SK-N-SH (cell line): ENCODE results near the gene AP2S1. TPM values are rescaled to one million over a fixed set of nuclear protein-coding genes. Genes with fewer than 3 reads are reported as not detected.
A peak's percentile ranks its signal among the peaks of the same experiment; 100 is the strongest.

Experiments
- CTCF ChIA-PET: fragments of 300-600, 350-600 bp; formaldehyde crosslinking; extraction: SDS; loops from one replicate; lab custom pipeline; 2021; lab: Yijun Ruan, JAX
- POLR2A ChIA-PET: fragments of 350-600 bp; sonication (Branson Sonifier 250); formaldehyde crosslinking; extraction: SDS; loops from one replicate; lab custom pipeline; 2020; ENCODE audit warnings: antibody characterized with exemption, inconsistent platforms; lab: Yijun Ruan, JAX
- DNase-seq: peaks from one replicate; pipeline ENCODE4 v3.0.0; 2012
- H2AFZ ChIP-seq: fragments of 200-600 bp; sonication (generic); 2 replicates; pipeline ENCODE4 v1.8.1; 2016; ENCODE audit warnings: antibody characterized with exemption, mild to moderate bottlenecking, low read depth
- H3F3A ChIP-seq: fragments of 200-600 bp; sonication (generic); replicated peaks from 2 replicates; pipeline ENCODE3; 2016; ENCODE audit warnings: antibody characterized with exemption, mild to moderate bottlenecking; ENCODE audit not compliant: insufficient read depth
- H3K27ac ChIP-seq, 2 experiments: fragments of 200-500 bp in 1 of 2; fragments of 200-600 bp in 1 of 2; sonication (Bioruptor generic) in 1 of 2; sonication (generic), shearing (Covaris generic) in 1 of 2; 2 replicates each; pipeline versions ENCODE4 v1.5.1 to v1.6.1; 2014 to 2016; ENCODE audit warnings: low read depth in 2 of 2, inconsistent platforms in 1 of 2, low read length in 1 of 2, mild to moderate bottlenecking in 1 of 2, mixed read lengths in 1 of 2
- H3K27me3 ChIP-seq: fragments of 200-600 bp; sonication (generic), shearing (Covaris generic); 2 replicates; pipeline ENCODE4 v1.6.1; 2016; ENCODE audit warnings: mixed run types; ENCODE audit not compliant: insufficient read depth
- H3K36me3 ChIP-seq, 2 experiments: fragments of 200-500 bp in 1 of 2; fragments of 200-600 bp in 1 of 2; sonication (Bioruptor generic) in 1 of 2; sonication (generic) in 1 of 2; replicated peaks in 1 of 2; 2 replicates each; pipeline versions ENCODE3 to v1.5.1; 2014 to 2016; ENCODE audit warnings: low read length in 1 of 2, mild to moderate bottlenecking in 1 of 2; ENCODE audit not compliant: insufficient read depth in 2 of 2, control insufficient read depth in 1 of 2
- H3K4me1 ChIP-seq, 2 experiments: fragments of 200-500 bp in 1 of 2; fragments of 200-600 bp in 1 of 2; sonication (Bioruptor generic) in 1 of 2; sonication (generic), shearing (Covaris generic) in 1 of 2; 2 replicates each; pipeline versions ENCODE4 v1.5.1 to v1.6.1; 2014 to 2016; ENCODE audit warnings: low read depth in 1 of 2, low read length in 1 of 2, mixed run types in 1 of 2; ENCODE audit not compliant: insufficient read depth in 2 of 2, control insufficient read depth in 1 of 2
- H3K4me2 ChIP-seq: fragments of 200-600 bp; sonication (generic), shearing (Covaris generic); 2 replicates; pipeline ENCODE4 v1.6.1; 2017; ENCODE audit warnings: mixed run types
- H3K4me3 ChIP-seq, 2 experiments: fragments of 200-500 bp in 1 of 2; fragments of 200-600 bp in 1 of 2; sonication (Bioruptor generic) in 1 of 2; sonication (generic), shearing (Covaris generic) in 1 of 2; 2 replicates each; pipeline versions ENCODE4 v1.5.1 to v1.8.1; 2014 to 2016; ENCODE audit warnings: low read depth in 2 of 2, inconsistent platforms in 1 of 2, low read length in 1 of 2, mild to moderate bottlenecking in 1 of 2, mixed read lengths in 1 of 2, moderate library complexity in 1 of 2
- H3K79me2 ChIP-seq: fragments of 200-600 bp; sonication (generic); 2 replicates; pipeline ENCODE4 v1.8.1; 2017; ENCODE audit warnings: mild to moderate bottlenecking; ENCODE audit not compliant: insufficient read depth
- H3K9ac ChIP-seq: fragments of 200-600 bp; sonication (generic); 2 replicates; pipeline ENCODE4 v1.6.1; 2017; ENCODE audit warnings: mixed run types
- H3K9me2 ChIP-seq: fragments of 200-600 bp; sonication (generic); 2 replicates; pipeline ENCODE4 v1.6.1; 2017; ENCODE audit warnings: mixed run types
- H3K9me3 ChIP-seq: fragments of 200-600 bp; sonication (generic); 2 replicates; pipeline ENCODE4 v1.6.1; 2017; ENCODE audit warnings: mixed run types, mild to moderate bottlenecking, moderate library complexity
- H4K20me1 ChIP-seq: fragments of 200-600 bp; sonication (generic); 2 replicates; pipeline ENCODE4 v1.6.1; 2017; ENCODE audit warnings: mild to moderate bottlenecking, mixed run types; ENCODE audit not compliant: insufficient read depth
- CHD2 ChIP-seq: fragments of 150-350 bp; IDR thresholded peaks from 2 replicates; pipeline ENCODE4 v1.6.1; 2018; ENCODE audit warnings: low read length; ENCODE audit not compliant: partially characterized antibody
- FOXJ3 ChIP-seq: sonication (generic); formaldehyde crosslinking; IDR thresholded peaks from 2 replicates; pipeline ENCODE4 v1.5.1; 2020; ENCODE audit warnings: mild to moderate bottlenecking, missing genetic modification reagents
- GABPA ChIP-seq: IDR thresholded peaks from 2 replicates; pipeline ENCODE4 v1.4.0; 2012; ENCODE audit warnings: low read depth, mild to moderate bottlenecking
- GATA2 ChIP-seq: sonication (generic); formaldehyde crosslinking; IDR thresholded peaks from 2 replicates; pipeline ENCODE4 v1.5.0; 2020; ENCODE audit warnings: mild to moderate bottlenecking, missing genetic modification reagents
- JUND ChIP-seq: IDR thresholded peaks from 2 replicates; pipeline ENCODE4 v1.4.0; 2012
- POLR2AphosphoS5 ChIP-seq: IDR thresholded peaks from 2 replicates; pipeline ENCODE4 v1.6.1; 2012; ENCODE audit warnings: low read depth, low read length
- RAD21 ChIP-seq: IDR thresholded peaks from 2 replicates; pipeline ENCODE4 v1.6.1; 2012; ENCODE audit warnings: mild to moderate bottlenecking, low read length
- RXRA ChIP-seq: IDR thresholded peaks from 2 replicates; pipeline ENCODE4 v1.4.0; 2012; ENCODE audit warnings: low read depth, mild to moderate bottlenecking, borderline replicate concordance
- SIN3A ChIP-seq: IDR thresholded peaks from 2 replicates; pipeline ENCODE4 v1.6.1; 2012; ENCODE audit warnings: low read depth, mild to moderate bottlenecking, low read length, moderate library complexity, borderline replicate concordance
- SMC3 ChIP-seq: IDR thresholded peaks from 2 replicates; pipeline ENCODE4 v1.6.1; 2012; ENCODE audit warnings: low read depth, low read length, improper control_type of control experiment
- TAF1 ChIP-seq: IDR thresholded peaks from 2 replicates; pipeline ENCODE4 v1.6.1; 2012; ENCODE audit warnings: low read depth, mild to moderate bottlenecking, low read length, moderate library complexity, borderline replicate concordance
- TCF12 ChIP-seq: IDR thresholded peaks from 2 replicates; pipeline ENCODE4 v1.4.0; 2012
- TEAD4 ChIP-seq: IDR thresholded peaks from 2 replicates; pipeline ENCODE4 v1.4.0; 2012; ENCODE audit warnings: mild to moderate bottlenecking, borderline replicate concordance; ENCODE audit not compliant: insufficient read depth
- YY1 ChIP-seq: IDR thresholded peaks from 2 replicates; pipeline ENCODE4 v1.4.0; 2012; ENCODE audit warnings: low read depth, mild to moderate bottlenecking
- WGBS: methylation state at CpG from one replicate; pipeline ENCODE4 v1.1.6; 2017; ENCODE audit warnings: low lambda C conversion rate; 5-methylcytosine and 5-hydroxymethylcytosine counted together
- polyA plus RNA-seq, 3 experiments: library from polyadenylated mRNA; depleted of rRNA; stranded (reverse); fragments of >200 nt; gene quantifications; 2 replicates each; pipeline ENCODE4 v1.2.3, GENCODE V29; 2012
- TF ChIP-seq, protein P1 (sequence below): IDR thresholded peaks from 2 replicates; pipeline ENCODE4; 2012
- TF ChIP-seq, protein P2 (sequence below): IDR thresholded peaks from 2 replicates; pipeline ENCODE4 v1.4.0; 2012; ENCODE audit warnings: low read depth, borderline replicate concordance
- TF ChIP-seq, protein P3 (sequence below): fragments of 150-350 bp; IDR thresholded peaks from 2 replicates; pipeline ENCODE4 v1.6.1; 2016; ENCODE audit warnings: mild to moderate bottlenecking, low read depth, low read length
- TF ChIP-seq, protein P4 (sequence below): IDR thresholded peaks from 2 replicates; pipeline ENCODE4 v1.6.1; 2012; ENCODE audit warnings: mild to moderate bottlenecking, low read depth, low read length, moderate library complexity
- TF ChIP-seq, protein P5 (sequence below): fragments of 200-600 bp; sonication (generic); IDR thresholded peaks from 2 replicates; pipeline ENCODE4 v1.6.1; 2017; ENCODE audit warnings: antibody characterized with exemption, mild to moderate bottlenecking, moderate library complexity
- TF ChIP-seq, protein P6 (sequence below): IDR thresholded peaks from 2 replicates; pipeline ENCODE4 v1.4.0; 2012; ENCODE audit warnings: low read depth

AP2S1 gene
- polyA plus RNA-seq, 1 of the 3 experiments (the other 2 are of a cell fraction), result 565 TPM

DNA sequence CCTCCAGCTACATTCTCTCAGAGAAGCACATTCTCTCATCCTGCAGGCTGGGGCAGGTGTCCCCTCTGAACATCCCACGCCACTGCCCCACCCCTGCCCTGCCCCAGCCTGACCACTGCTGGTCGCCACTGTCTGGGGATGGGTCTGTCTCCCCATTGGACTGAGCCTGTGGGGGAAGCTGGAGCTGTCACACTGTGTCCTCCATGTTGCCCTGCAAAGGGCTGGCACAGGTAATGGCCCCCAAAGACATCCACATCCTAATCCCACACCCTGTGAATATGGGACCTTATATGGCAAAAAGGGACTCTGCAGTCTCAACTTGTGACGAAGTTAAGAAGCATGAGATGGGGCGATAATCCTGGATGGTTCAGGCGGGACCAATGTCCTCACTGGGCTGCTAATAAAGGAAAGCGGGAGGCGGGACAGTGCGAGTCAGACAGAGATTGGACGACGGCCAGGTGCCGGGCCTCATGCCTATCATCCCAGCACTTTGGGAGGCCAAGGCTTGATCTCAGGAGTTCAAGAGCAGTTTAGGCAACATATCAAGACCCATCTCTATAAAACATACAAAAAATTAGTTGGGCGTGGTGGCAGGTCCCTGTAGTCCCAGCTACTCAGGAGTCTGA lies 9.1 kb downstream of the AP2S1 start (continued):
- TF ChIP-seq POLR2AphosphoS5, result no peak
- TF ChIP-seq TAF1, result no peak
- TF ChIP-seq, protein P1, sequence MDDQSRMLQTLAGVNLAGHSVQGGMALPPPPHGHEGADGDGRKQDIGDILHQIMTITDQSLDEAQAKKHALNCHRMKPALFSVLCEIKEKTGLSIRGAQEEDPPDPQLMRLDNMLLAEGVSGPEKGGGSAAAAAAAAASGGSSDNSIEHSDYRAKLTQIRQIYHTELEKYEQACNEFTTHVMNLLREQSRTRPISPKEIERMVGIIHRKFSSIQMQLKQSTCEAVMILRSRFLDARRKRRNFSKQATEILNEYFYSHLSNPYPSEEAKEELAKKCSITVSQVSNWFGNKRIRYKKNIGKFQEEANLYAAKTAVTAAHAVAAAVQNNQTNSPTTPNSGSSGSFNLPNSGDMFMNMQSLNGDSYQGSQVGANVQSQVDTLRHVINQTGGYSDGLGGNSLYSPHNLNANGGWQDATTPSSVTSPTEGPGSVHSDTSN, result peak; percentile 79
- TF ChIP-seq TEAD4, result no peak

DNA sequence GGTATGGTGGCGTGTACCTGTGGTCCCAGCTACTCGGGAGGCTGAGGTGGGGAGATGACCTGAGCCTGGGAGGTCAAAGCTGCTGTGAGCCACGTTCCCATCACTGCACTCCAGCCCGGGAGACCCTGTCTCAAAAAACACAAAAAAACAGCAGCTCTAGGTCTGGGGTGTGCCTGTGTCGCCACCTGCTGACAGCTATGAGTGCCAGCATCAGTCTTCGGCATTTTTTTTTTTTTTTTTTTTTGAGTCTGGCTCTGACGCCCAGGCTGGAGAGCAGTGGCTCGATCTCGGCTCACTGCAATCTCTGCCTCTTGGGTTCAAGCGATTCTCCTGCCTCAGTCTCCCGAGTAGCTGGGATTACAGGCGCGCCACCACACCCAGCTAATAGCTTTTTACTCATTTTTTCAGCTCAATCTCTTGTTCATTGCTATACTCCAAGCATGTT lies 10.1 kb downstream of the AP2S1 start:
- H3K4me1 ChIP-seq, result peaks cover 0 to 3% of the 10 kb centered on the region in 2 experiments; a peak in 1 of 4 replicates
- DNase-seq, result peak; percentile 83
- H3K4me2 ChIP-seq, result 0 out of 2 replicates have a peak overlapping the region, but pooled peaks have one; percentile 8
- H3K9me3 ChIP-seq, result no peaks in the 10 kb centered on the region
- TF ChIP-seq, protein P2, sequence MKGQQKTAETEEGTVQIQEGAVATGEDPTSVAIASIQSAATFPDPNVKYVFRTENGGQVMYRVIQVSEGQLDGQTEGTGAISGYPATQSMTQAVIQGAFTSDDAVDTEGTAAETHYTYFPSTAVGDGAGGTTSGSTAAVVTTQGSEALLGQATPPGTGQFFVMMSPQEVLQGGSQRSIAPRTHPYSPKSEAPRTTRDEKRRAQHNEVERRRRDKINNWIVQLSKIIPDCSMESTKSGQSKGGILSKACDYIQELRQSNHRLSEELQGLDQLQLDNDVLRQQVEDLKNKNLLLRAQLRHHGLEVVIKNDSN, result no peak
- TF ChIP-seq FOXJ3 (CRISPR knock-in tag), result no peak
- peak; percentile 85 for TF ChIP-seq RAD21
- TF ChIP-seq JUND, result no peak
- TF ChIP-seq SMC3, result peak; percentile 92
- TF ChIP-seq, protein P3, sequence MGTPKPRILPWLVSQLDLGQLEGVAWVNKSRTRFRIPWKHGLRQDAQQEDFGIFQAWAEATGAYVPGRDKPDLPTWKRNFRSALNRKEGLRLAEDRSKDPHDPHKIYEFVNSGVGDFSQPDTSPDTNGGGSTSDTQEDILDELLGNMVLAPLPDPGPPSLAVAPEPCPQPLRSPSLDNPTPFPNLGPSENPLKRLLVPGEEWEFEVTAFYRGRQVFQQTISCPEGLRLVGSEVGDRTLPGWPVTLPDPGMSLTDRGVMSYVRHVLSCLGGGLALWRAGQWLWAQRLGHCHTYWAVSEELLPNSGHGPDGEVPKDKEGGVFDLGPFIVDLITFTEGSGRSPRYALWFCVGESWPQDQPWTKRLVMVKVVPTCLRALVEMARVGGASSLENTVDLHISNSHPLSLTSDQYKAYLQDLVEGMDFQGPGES, result no peak
- no peak for TF ChIP-seq TCF12
- TF ChIP-seq TEAD4, result no peak
- TF ChIP-seq GABPA, result no peak
- no peak for TF ChIP-seq POLR2AphosphoS5
- TF ChIP-seq, protein P4, sequence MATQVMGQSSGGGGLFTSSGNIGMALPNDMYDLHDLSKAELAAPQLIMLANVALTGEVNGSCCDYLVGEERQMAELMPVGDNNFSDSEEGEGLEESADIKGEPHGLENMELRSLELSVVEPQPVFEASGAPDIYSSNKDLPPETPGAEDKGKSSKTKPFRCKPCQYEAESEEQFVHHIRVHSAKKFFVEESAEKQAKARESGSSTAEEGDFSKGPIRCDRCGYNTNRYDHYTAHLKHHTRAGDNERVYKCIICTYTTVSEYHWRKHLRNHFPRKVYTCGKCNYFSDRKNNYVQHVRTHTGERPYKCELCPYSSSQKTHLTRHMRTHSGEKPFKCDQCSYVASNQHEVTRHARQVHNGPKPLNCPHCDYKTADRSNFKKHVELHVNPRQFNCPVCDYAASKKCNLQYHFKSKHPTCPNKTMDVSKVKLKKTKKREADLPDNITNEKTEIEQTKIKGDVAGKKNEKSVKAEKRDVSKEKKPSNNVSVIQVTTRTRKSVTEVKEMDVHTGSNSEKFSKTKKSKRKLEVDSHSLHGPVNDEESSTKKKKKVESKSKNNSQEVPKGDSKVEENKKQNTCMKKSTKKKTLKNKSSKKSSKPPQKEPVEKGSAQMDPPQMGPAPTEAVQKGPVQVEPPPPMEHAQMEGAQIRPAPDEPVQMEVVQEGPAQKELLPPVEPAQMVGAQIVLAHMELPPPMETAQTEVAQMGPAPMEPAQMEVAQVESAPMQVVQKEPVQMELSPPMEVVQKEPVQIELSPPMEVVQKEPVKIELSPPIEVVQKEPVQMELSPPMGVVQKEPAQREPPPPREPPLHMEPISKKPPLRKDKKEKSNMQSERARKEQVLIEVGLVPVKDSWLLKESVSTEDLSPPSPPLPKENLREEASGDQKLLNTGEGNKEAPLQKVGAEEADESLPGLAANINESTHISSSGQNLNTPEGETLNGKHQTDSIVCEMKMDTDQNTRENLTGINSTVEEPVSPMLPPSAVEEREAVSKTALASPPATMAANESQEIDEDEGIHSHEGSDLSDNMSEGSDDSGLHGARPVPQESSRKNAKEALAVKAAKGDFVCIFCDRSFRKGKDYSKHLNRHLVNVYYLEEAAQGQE, result no peak
- TF ChIP-seq SIN3A, result 0 out of 2 replicates have a peak, but pooled peaks have one; percentile 31
- no peak for TF ChIP-seq RXRA
- no peak for TF ChIP-seq GATA2 (CRISPR knock-in tag)
- TF ChIP-seq CHD2, result no peak
- no peak for TF ChIP-seq YY1
- TF ChIP-seq, protein P5, sequence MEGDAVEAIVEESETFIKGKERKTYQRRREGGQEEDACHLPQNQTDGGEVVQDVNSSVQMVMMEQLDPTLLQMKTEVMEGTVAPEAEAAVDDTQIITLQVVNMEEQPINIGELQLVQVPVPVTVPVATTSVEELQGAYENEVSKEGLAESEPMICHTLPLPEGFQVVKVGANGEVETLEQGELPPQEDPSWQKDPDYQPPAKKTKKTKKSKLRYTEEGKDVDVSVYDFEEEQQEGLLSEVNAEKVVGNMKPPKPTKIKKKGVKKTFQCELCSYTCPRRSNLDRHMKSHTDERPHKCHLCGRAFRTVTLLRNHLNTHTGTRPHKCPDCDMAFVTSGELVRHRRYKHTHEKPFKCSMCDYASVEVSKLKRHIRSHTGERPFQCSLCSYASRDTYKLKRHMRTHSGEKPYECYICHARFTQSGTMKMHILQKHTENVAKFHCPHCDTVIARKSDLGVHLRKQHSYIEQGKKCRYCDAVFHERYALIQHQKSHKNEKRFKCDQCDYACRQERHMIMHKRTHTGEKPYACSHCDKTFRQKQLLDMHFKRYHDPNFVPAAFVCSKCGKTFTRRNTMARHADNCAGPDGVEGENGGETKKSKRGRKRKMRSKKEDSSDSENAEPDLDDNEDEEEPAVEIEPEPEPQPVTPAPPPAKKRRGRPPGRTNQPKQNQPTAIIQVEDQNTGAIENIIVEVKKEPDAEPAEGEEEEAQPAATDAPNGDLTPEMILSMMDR, result peak; percentile 92
- TF ChIP-seq, protein P6, sequence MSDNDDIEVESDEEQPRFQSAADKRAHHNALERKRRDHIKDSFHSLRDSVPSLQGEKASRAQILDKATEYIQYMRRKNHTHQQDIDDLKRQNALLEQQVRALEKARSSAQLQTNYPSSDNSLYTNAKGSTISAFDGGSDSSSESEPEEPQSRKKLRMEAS, result peak; percentile 22; the same call in 1 of the 2 replicates
- TF ChIP-seq, all 33 proteins: peak for 5
- no peaks in the 10 kb centered on the region for H3K9me2 ChIP-seq
- POLR2A ChIA-PET, result interaction anchor here (0.6 to 0.7 kb wide), 6 partner anchors 53 to 126 kb away, joined by 3 to 5 read pairs (median 3); no protein-coding TSS in a partner anchor
- 13% methylated on average over 13 of the region's 13 CpGs for WGBS
- no peak overlapping the region; the same call in 1 of the 2 replicates for H2AFZ ChIP-seq
- peak overlapping the region in 1 of 2 experiments; percentile 33; a peak in 1 of 4 replicates for H3K4me3 ChIP-seq
- peaks cover 44% of the 10 kb centered on the region for H3K79me2 ChIP-seq
- H3K27me3 ChIP-seq, result no peaks in the 10 kb centered on the region
- CTCF ChIA-PET, result interaction anchor here (0.5 to 11.8 kb wide), 45 partner anchors 9 to 267 kb away, joined by 3 to 170 read pairs (median 4); partner anchors contain the start of genes AP2S1 and SLC1A5
- no peaks in the 10 kb centered on the region; the same call in 1 of the 2 replicates for H4K20me1 ChIP-seq
- H3K9ac ChIP-seq, result no peak overlapping the region
- H3K36me3 ChIP-seq, result peaks cover 14 to 17% of the 10 kb centered on the region in 2 experiments
- peak overlapping the region in 1 of 2 experiments; percentile 31; a peak in 2 of 4 replicates for H3K27ac ChIP-seq
- H3F3A ChIP-seq, result peaks cover 26% of the 10 kb centered on the region
